Mammary epithelial cell (primary cell): ENCODE measurements around the gene CKAP4.

Experiments used
- CTCF ChIP-seq, 2 donors: IDR thresholded peaks in 1 of 2; conservative IDR thresholded peaks in 1 of 2; 2 replicates each; pipeline ENCODE4 v1.5.1; 2011 to 2012; ENCODE audit warnings: inconsistent platforms in 2 of 2, low read length in 2 of 2, mild to moderate bottlenecking in 2 of 2, control low read depth in 1 of 2, low read depth in 1 of 2; ENCODE audit not compliant: insufficient read depth in 1 of 2; ENCODE audit errors: extremely low read depth in 1 of 2
- EZH2 ChIP-seq: IDR thresholded peaks from 2 replicates; pipeline ENCODE4 v1.6.1; 2012; ENCODE audit warnings: low read length, inconsistent platforms, borderline replicate concordance

GRCh38 chr12:106248846-106249371, 1.1 kb upstream of the CKAP4 start:
- TF ChIP-seq CTCF (conservative IDR thresholded peaks at IDR 0.05 in 1 of 2, IDR thresholded peaks at IDR 0.05 in 1 of 2; ENCODE audit: extremely low read depth in 1 of 2, insufficient read depth in 1 of 2, low read depth in 1 of 2, low read length in 2 of 2) (no peak), EZH2 (no peak)
